OCI-LY7 (cell line): ENCODE measurements around the gene GORAB. TPM values are rescaled to one million over a fixed set of nuclear protein-coding genes. Genes with fewer than 3 reads are reported as not detected.

Experiments used
- BruUV-seq: library from RNA; stranded (reverse); fragments of 400-500 nt; replicated peaks from 2 replicates; lab custom pipeline; 2021; lab: Mats Ljungman, UMichigan
- CTCF ChIA-PET: fragments of 300-600 bp; sonication (Branson Sonifier 250); formaldehyde crosslinking; loops from one replicate; lab custom pipeline; 2022; ENCODE audit warnings: antibody characterized with exemption; ENCODE audit not compliant: unreplicated experiment; lab: Charles Lee
- POLR2A ChIA-PET: fragments of 300-600 bp; sonication (Branson Sonifier 250); formaldehyde crosslinking; loops from one replicate; lab custom pipeline; 2022; ENCODE audit warnings: antibody characterized with exemption; lab: Charles Lee
- DNase-seq: peaks from one replicate; pipeline ENCODE4 v3.0.0-alpha.2; 2015; ENCODE audit warnings: low spot score
- H2AFZ ChIP-seq: fragments of 200-600 bp; sonication (generic), shearing (Covaris generic); 2 replicates; pipeline ENCODE4 v1.6.1; 2014; ENCODE audit warnings: mild to moderate bottlenecking, antibody characterized with exemption, low read length, moderate library complexity
- H3K27ac ChIP-seq: fragments of 200-600 bp; sonication (generic); 2 replicates; pipeline ENCODE4 v1.5.1; 2014; ENCODE audit warnings: mixed run types, low read depth, mild to moderate bottlenecking, moderate library complexity, low read length, inconsistent platforms; ENCODE audit not compliant: poor library complexity, severe bottlenecking
- H3K36me3 ChIP-seq: fragments of 200-600 bp; sonication (generic); 2 replicates; pipeline ENCODE4 v1.6.1; 2014; ENCODE audit warnings: mild to moderate bottlenecking, antibody characterized with exemption, low read length, moderate library complexity, mixed read lengths; ENCODE audit not compliant: insufficient read depth
- H3K4me1 ChIP-seq: fragments of 200-600 bp; sonication (generic); 2 replicates; pipeline ENCODE4 v1.5.1; 2014; ENCODE audit warnings: mild to moderate bottlenecking, low read length; ENCODE audit not compliant: insufficient read depth, poor library complexity, severe bottlenecking
- H3K4me2 ChIP-seq: fragments of 200-600 bp; sonication (generic); 2 replicates; pipeline ENCODE4 v1.6.1; 2014; ENCODE audit warnings: mild to moderate bottlenecking, low read length
- H3K4me3 ChIP-seq: fragments of 200-600 bp; sonication (generic); 2 replicates; pipeline ENCODE4 v1.5.1; 2014; ENCODE audit warnings: mild to moderate bottlenecking, low read depth, low read length; ENCODE audit not compliant: poor library complexity, severe bottlenecking
- H3K79me2 ChIP-seq: fragments of 200-600 bp; sonication (generic); 2 replicates; pipeline ENCODE4 v1.6.1; 2016; ENCODE audit warnings: low read depth, mild to moderate bottlenecking, low read length, moderate library complexity, mixed read lengths; ENCODE audit not compliant: insufficient read depth
- H3K9me2 ChIP-seq: fragments of 200-600 bp; sonication (generic); 2 replicates; pipeline ENCODE4 v1.6.1; 2016; ENCODE audit warnings: mild to moderate bottlenecking, low read length, mixed read lengths; ENCODE audit not compliant: insufficient read depth
- H3K9me3 ChIP-seq: fragments of 200-600 bp; sonication (generic); 2 replicates; pipeline ENCODE4 v1.6.1; 2014; ENCODE audit warnings: mild to moderate bottlenecking, mixed run types, low read length, mixed read lengths
- H4K20me1 ChIP-seq: fragments of 200-600 bp; sonication (generic); 2 replicates; pipeline ENCODE4 v1.6.1; 2014; ENCODE audit warnings: mild to moderate bottlenecking, antibody characterized with exemption, low read length, moderate library complexity, mixed read lengths; ENCODE audit not compliant: insufficient read depth
- CTCF ChIP-seq: fragments of 200-600 bp; sonication (generic); conservative IDR thresholded peaks from 2 replicates; pipeline ENCODE4 v1.5.1; 2014; ENCODE audit warnings: mild to moderate bottlenecking, antibody characterized with exemption, low read length, moderate library complexity, mixed read lengths
- EZH2phosphoT487 ChIP-seq: fragments of 200-600 bp; sonication (generic); IDR thresholded peaks from 2 replicates; pipeline ENCODE4 v1.6.1; 2018; ENCODE audit warnings: low read depth, borderline replicate concordance, mild to moderate bottlenecking, mixed run types, antibody characterized with exemption, low read length, moderate library complexity, mixed read lengths
- intact Hi-C: fragments of 100-400 bp; cut with micrococcal nuclease; formaldehyde crosslinking; loops from one replicate; pipeline ENCODE4 v1.10.0; 2022; ENCODE audit not compliant: unreplicated experiment
- total RNA-seq, 2 experiments: library from RNA; depleted of rRNA in 1 of 2; stranded (reverse); fragments of >200 nt in 1 of 2; shearing (Covaris generic) in 1 of 2; gene quantifications; 2 replicates each; pipeline ENCODE4 v1.2.3, GENCODE V29; 2014 to 2022

The GORAB gene
- total RNA-seq, 2 experiments from 2014 or later, result 11.5 to 15.0 TPM

- Histone ChIP-seq H3K27ac (no peak overlapping the region), H4K20me1 (peaks cover 4% of the 10 kb centered on the region; the same call in 1 of the 2 replicates), H3K79me2 (peaks cover 27% of the 10 kb centered on the region; the same call in 1 of the 2 replicates), H3K9me3 (no peaks in the 10 kb centered on the region), H3K9me2 (no peaks in the 10 kb centered on the region), H3K36me3 (peaks cover 65% of the 10 kb centered on the region), H3K4me2 (no peak overlapping the region), H3K4me3 (no peak overlapping the region), H3K4me1 (no peaks in the 10 kb centered on the region), H2AFZ (no peak overlapping the region)
- ChIA-PET CTCF (no interaction called here), POLR2A (interaction anchor here (1.0 kb wide), 1 partner anchor 12 kb away, joined by 5 read pairs; no protein-coding TSS in a partner anchor)
- intact Hi-C loops, result loop anchor here (10.0 kb wide), 1 partner anchor 744 kb away; the partner anchor contains the start of gene METTL18
- DNase-seq, result no peak
- BruUV-seq, result no TSS peak
- TF ChIP-seq EZH2phosphoT487 (no peak), CTCF (no peak)
Observed at GRCh38 chr1:170539154-170539553, 7.2 kb downstream of the GORAB start.

GRCh38 chr1:170544624-170545023 lies 12.7 kb downstream of the GORAB start:
- Histone ChIP-seq H4K20me1 (peaks cover 4% of the 10 kb centered on the region; the same call in 1 of the 2 replicates), H3K4me3 (no peak overlapping the region), H3K79me2 (no peaks in the 10 kb centered on the region), H3K9me2 (no peaks in the 10 kb centered on the region), H3K27ac (no peak overlapping the region), H3K36me3 (peaks cover 96% of the 10 kb centered on the region), H3K9me3 (no peaks in the 10 kb centered on the region), H3K4me1 (no peaks in the 10 kb centered on the region), H3K4me2 (no peak overlapping the region), H2AFZ (no peak overlapping the region)
- BruUV-seq, result no TSS peak
- ChIA-PET CTCF (no interaction called here), POLR2A (interaction anchor here (0.7 kb wide), 1 partner anchor 13 kb away, joined by 3 read pairs; the partner anchor contains the start of gene GORAB)
- no peak for DNase-seq
- intact Hi-C loops, result no loop called here
- no peak for TF ChIP-seq CTCF
- no peak for TF ChIP-seq EZH2phosphoT487

GRCh38 chr1:170545476-170545875 lies 13.5 kb downstream of the GORAB start:
- Histone ChIP-seq H3K27ac (no peak overlapping the region), H3K79me2 (no peaks in the 10 kb centered on the region), H4K20me1 (peaks cover 4% of the 10 kb centered on the region; the same call in 1 of the 2 replicates), H2AFZ (no peak overlapping the region), H3K36me3 (peaks cover 96% of the 10 kb centered on the region), H3K9me2 (no peaks in the 10 kb centered on the region), H3K9me3 (no peaks in the 10 kb centered on the region), H3K4me1 (no peaks in the 10 kb centered on the region), H3K4me2 (no peak overlapping the region), H3K4me3 (no peak overlapping the region)
- DNase-seq, result no peak
- TF ChIP-seq EZH2phosphoT487 (no peak), CTCF (no peak)
- ChIA-PET POLR2A (interaction anchor here (0.5 to 0.7 kb wide), 2 partner anchors 14 to 237 kb away, joined by 3 read pairs; no protein-coding TSS in a partner anchor), CTCF (no interaction called here)
- intact Hi-C loops, result no loop called here
- BruUV-seq, result no TSS peak
